MCF 10A (cell line): ENCODE results near the gene RAMP1. TPM values are rescaled to one million over a fixed set of nuclear protein-coding genes. Genes with fewer than 3 reads are reported as not detected.

Source experiments
- BruUV-seq: library from RNA; stranded (reverse); fragments of 400-500 nt; replicated peaks from 2 replicates; lab custom pipeline; 2021; lab: Mats Ljungman, UMichigan
- CTCF ChIA-PET: fragments of 300-600 bp; sonication (Branson Sonifier 250); formaldehyde crosslinking; extraction: SDS; loops from one replicate; lab custom pipeline; 2021; ENCODE audit warnings: antibody characterized with exemption, inconsistent platforms; lab: Yijun Ruan, JAX
- POLR2A ChIA-PET: fragments of 300-600, 350-650 bp; sonication (Branson Sonifier 250); formaldehyde crosslinking; extraction: SDS; loops from one replicate; lab custom pipeline; 2020; ENCODE audit warnings: antibody characterized with exemption, inconsistent platforms; lab: Yijun Ruan, JAX
- DNase-seq: peaks from one replicate; pipeline ENCODE4 v3.0.0-alpha.2; 2018; ENCODE audit not compliant: unreplicated experiment
- H3K27ac Mint-ChIP-seq: one replicate; pipeline ENCODE4 v1.8.0; 2022; ENCODE audit warnings: mild to moderate bottlenecking, low read depth, mixed read lengths; ENCODE audit not compliant: unreplicated experiment
- H3K27me3 Mint-ChIP-seq: one replicate; pipeline ENCODE4 v1.8.0; 2022; ENCODE audit warnings: mixed read lengths; ENCODE audit not compliant: insufficient read depth, unreplicated experiment
- H3K36me3 Mint-ChIP-seq: one replicate; pipeline ENCODE4 v1.8.0; 2022; ENCODE audit warnings: mild to moderate bottlenecking, moderate library complexity, mixed read lengths; ENCODE audit not compliant: insufficient read depth, unreplicated experiment
- H3K4me1 Mint-ChIP-seq: one replicate; pipeline ENCODE4 v1.8.0; 2022; ENCODE audit warnings: mixed read lengths; ENCODE audit not compliant: insufficient read depth, unreplicated experiment
- H3K4me3 Mint-ChIP-seq: one replicate; pipeline ENCODE4 v1.8.0; 2022; ENCODE audit warnings: mild to moderate bottlenecking, moderate library complexity, mixed read lengths; ENCODE audit not compliant: unreplicated experiment
- H3K9me3 Mint-ChIP-seq: one replicate; pipeline ENCODE4 v1.8.0; 2022; ENCODE audit warnings: mixed read lengths; ENCODE audit not compliant: unreplicated experiment
- CTCF ChIP-seq: fragments of 200-600 bp; IDR thresholded peaks from one replicate; pipeline ENCODE4 v1.8.0; 2022; ENCODE audit warnings: antibody characterized with exemption, mild to moderate bottlenecking; ENCODE audit not compliant: unreplicated experiment
- intact Hi-C: fragments of 100-400 bp; cut with micrococcal nuclease; formaldehyde crosslinking; loops from 2 replicates; pipeline ENCODE4 v1.14.1; 2022
- total RNA-seq: library from RNA; stranded (reverse); gene quantifications from 2 replicates; pipeline ENCODE4 v1.2.3, GENCODE V29; 2022

Gene RAMP1
- total RNA-seq, 1 experiment from 2014 or later: 11.2 TPM

- intact Hi-C loops: no loop called here
- no peaks in the 10 kb centered on the region for H3K27me3 Mint-ChIP-seq
- H3K27ac Mint-ChIP-seq: no peak overlapping the region
- no peak for DNase-seq
- ChIA-PET POLR2A (no interaction called here), CTCF (interaction anchor here (0.6 kb wide), 1 partner anchor 18 kb away, joined by 3 read pairs; no protein-coding TSS in a partner anchor)
- H3K36me3 Mint-ChIP-seq: peaks cover 5% of the 10 kb centered on the region
- BruUV-seq: no TSS peak
- peaks cover 7% of the 10 kb centered on the region for H3K4me1 Mint-ChIP-seq
- no peak for TF ChIP-seq CTCF
- H3K9me3 Mint-ChIP-seq: peaks cover 7% of the 10 kb centered on the region
- no peak overlapping the region for H3K4me3 Mint-ChIP-seq
Measured at GRCh38 chr2:237920673-237921072, 61.2 kb downstream of the RAMP1 start.

- CTCF ChIA-PET: interaction anchor here (0.7 to 1.1 kb wide), 3 partner anchors 10 to 46 kb away, joined by 4 to 5 read pairs (median 4); no protein-coding TSS in a partner anchor
- no peak overlapping the region for H3K4me3 Mint-ChIP-seq
- peaks cover 5% of the 10 kb centered on the region for H3K36me3 Mint-ChIP-seq
- intact Hi-C loops: no loop called here
- no peaks in the 10 kb centered on the region for H3K27me3 Mint-ChIP-seq
- no peak overlapping the region for H3K27ac Mint-ChIP-seq
- peaks cover 7% of the 10 kb centered on the region for H3K9me3 Mint-ChIP-seq
- no TSS peak for BruUV-seq
- no peak for TF ChIP-seq CTCF
- peaks cover 10% of the 10 kb centered on the region for H3K4me1 Mint-ChIP-seq
- POLR2A ChIA-PET: no interaction called here
- no peak for DNase-seq
Measured at GRCh38 chr2:237921967-237922492, 62.6 kb downstream of the RAMP1 start.

GRCh38 chr2:237922641-237923361, 63.4 kb downstream of the RAMP1 start:
- BruUV-seq: no TSS peak
- peaks cover 7% of the 10 kb centered on the region for H3K9me3 Mint-ChIP-seq
- no peak for TF ChIP-seq CTCF
- H3K27ac Mint-ChIP-seq: no peak overlapping the region
- peak; percentile 77 for DNase-seq
- no peaks in the 10 kb centered on the region for H3K36me3 Mint-ChIP-seq
- intact Hi-C loops: no loop called here
- H3K4me1 Mint-ChIP-seq: peaks cover 12% of the 10 kb centered on the region
- CTCF ChIA-PET: interaction anchor here (0.5 to 1.7 kb wide), 13 partner anchors 9 to 1150 kb away, joined by 3 to 5 read pairs (median 3); no protein-coding TSS in a partner anchor
- no peaks in the 10 kb centered on the region for H3K27me3 Mint-ChIP-seq
- no peak overlapping the region for H3K4me3 Mint-ChIP-seq
- POLR2A ChIA-PET: interaction anchor here (0.7 to 1.0 kb wide), 5 partner anchors 11 to 165 kb away, joined by 3 read pairs; no protein-coding TSS in a partner anchor

- peak; percentile 82 for TF ChIP-seq CTCF
- Mint-ChIP-seq H3K4me1 (peaks cover 15% of the 10 kb centered on the region), H3K27me3 (no peaks in the 10 kb centered on the region), H3K27ac (peak overlapping the region; percentile 75), H3K36me3 (no peaks in the 10 kb centered on the region), H3K9me3 (peaks cover 7% of the 10 kb centered on the region), H3K4me3 (no peak overlapping the region)
- BruUV-seq: no TSS peak
- peak; percentile 30 for DNase-seq
- CTCF ChIA-PET: interaction anchor here (0.6 to 1.7 kb wide), 13 partner anchors 12 to 1239 kb away, joined by 3 to 5 read pairs (median 3); partner anchors contain the start of gene SCLY
- POLR2A ChIA-PET: interaction anchor here (0.7 to 1.0 kb wide), 4 partner anchors 12 to 140 kb away, joined by 3 read pairs; no protein-coding TSS in a partner anchor
- intact Hi-C loops: no loop called here
Measured at GRCh38 chr2:237923481-237924163, 64.2 kb downstream of the RAMP1 start.
